ENCODE data around the gene MGAT3. TPM values are rescaled to one million over a fixed set of nuclear protein-coding genes. Genes with fewer than 3 reads are reported as not detected.

The MGAT3 gene
- total RNA-seq, 1 donor = 1.1 TPM

- DNase-seq (ENCODE audit: low read depth in 2 of 3, low spot score in 2 of 3) = no peak
Measured at GRCh38 chr22:39449708-39450107, 7.1 kb upstream of the MGAT3 start.

- DNase-seq (ENCODE audit: low read depth in 2 of 3, low spot score in 2 of 3) = no peak
Measured at GRCh38 chr22:39450258-39450955, 6.4 kb upstream of the MGAT3 start.

- no peak for DNase-seq (ENCODE audit: low read depth in 2 of 3, low spot score in 2 of 3)
Measured at GRCh38 chr22:39452740-39453040, 4.1 kb upstream of the MGAT3 start.

GRCh38 chr22:39453765-39454378, 2.9 kb upstream of the MGAT3 start:
- DNase-seq (ENCODE audit: low read depth in 2 of 3, low spot score in 2 of 3) = no peak

- peak in 1 of 3 donors; percentile 42 for DNase-seq (ENCODE audit: low read depth in 2 of 3, low spot score in 2 of 3)
Measured at GRCh38 chr22:39454385-39454871, 2.4 kb upstream of the MGAT3 start.

GRCh38 chr22:39457198-39457555, 365 bp downstream of the MGAT3 start:
- no peak for DNase-seq (ENCODE audit: low read depth in 2 of 3, low spot score in 2 of 3)

GRCh38 chr22:39457556-39458443, 988 bp downstream of the MGAT3 start:
- no peak for DNase-seq (ENCODE audit: low read depth in 2 of 3, low spot score in 2 of 3)

GRCh38 chr22:39458444-39459083, 1.8 kb downstream of the MGAT3 start:
- no peak for DNase-seq (ENCODE audit: low read depth in 2 of 3, low spot score in 2 of 3)

GRCh38 chr22:39459681-39460080, 2.9 kb downstream of the MGAT3 start:
- no peak for DNase-seq (ENCODE audit: low read depth in 2 of 3, low spot score in 2 of 3)

GRCh38 chr22:39462443-39463221, 5.8 kb downstream of the MGAT3 start:
- peak in 2 of 3 donors; percentile 75 to 87 for DNase-seq (ENCODE audit: low read depth in 2 of 3, low spot score in 2 of 3)

- DNase-seq (ENCODE audit: low read depth in 2 of 3, low spot score in 2 of 3) = no peak
Measured at GRCh38 chr22:39463277-39463676, 6.5 kb downstream of the MGAT3 start.

- no peak for DNase-seq (ENCODE audit: low read depth in 2 of 3, low spot score in 2 of 3)
Measured at GRCh38 chr22:39463931-39464390, 7.1 kb downstream of the MGAT3 start.

GRCh38 chr22:39466228-39467006, 9.6 kb downstream of the MGAT3 start:
- no peak for DNase-seq (ENCODE audit: low read depth in 2 of 3, low spot score in 2 of 3)

- no peak for DNase-seq (ENCODE audit: low read depth in 2 of 3, low spot score in 2 of 3)
Measured at GRCh38 chr22:39467390-39467895, 10.6 kb downstream of the MGAT3 start.

GRCh38 chr22:39468487-39469325, 11.9 kb downstream of the MGAT3 start:
- DNase-seq (ENCODE audit: low read depth in 2 of 3, low spot score in 2 of 3) = peak in 1 of 3 donors; percentile 34

- DNase-seq (ENCODE audit: low read depth in 2 of 3, low spot score in 2 of 3) = no peak
Measured at GRCh38 chr22:39469326-39469680, 12.5 kb downstream of the MGAT3 start.

- no peak for DNase-seq (ENCODE audit: low read depth in 2 of 3, low spot score in 2 of 3)
Measured at GRCh38 chr22:39469681-39470450, 13.1 kb downstream of the MGAT3 start.

Data from hematopoietic multipotent progenitor cell (in vitro differentiated cells).